ENCODE data around the gene FOXC1.

DNA sequence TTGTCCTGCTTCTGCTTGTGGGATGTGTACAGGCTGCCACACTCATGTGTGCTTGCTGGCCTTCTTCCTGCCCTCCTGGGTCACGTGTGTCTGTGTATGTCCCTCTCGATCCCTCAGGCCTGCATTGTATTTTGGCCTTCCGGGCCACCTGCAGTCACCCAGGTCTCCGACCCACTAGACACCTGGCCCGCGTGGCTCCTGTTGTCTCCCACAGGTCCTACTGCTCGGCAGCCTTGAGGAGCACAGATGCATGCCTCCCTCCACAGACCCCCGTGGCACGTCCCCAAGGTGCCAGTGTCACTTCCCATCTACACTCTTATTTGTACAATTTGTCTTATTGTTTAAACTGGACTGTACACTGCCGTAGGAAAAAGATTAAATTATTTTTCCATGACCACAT, 43.1 kb downstream of the FOXC1 start:
- TF ChIP-seq ZBTB7A (CRISPR knock-in tag; IDR thresholded peaks at IDR 0.05) (no peak), CCAR2 (optimal IDR thresholded peaks at IDR 0.05; ENCODE audit: low read depth, low read length) (no peak), TCF7L2 (IDR thresholded peaks at IDR 0.05; ENCODE audit: low read depth, low read length) (no peak), SP140L (CRISPR knock-in tag; IDR thresholded peaks at IDR 0.05; ENCODE audit: borderline replicate concordance) (no peak), POLR2A (IDR thresholded peaks at IDR 0.05; ENCODE audit: insufficient read depth in 1 of 2, low read depth in 2 of 2, low read length in 2 of 2) (no peak), TMF1 (CRISPR knock-in tag; IDR thresholded peaks at IDR 0.05; ENCODE audit: low read depth) (no peak), SP1 (IDR thresholded peaks at IDR 0.05) (no peak), SP1 (CRISPR knock-in tag; IDR thresholded peaks at IDR 0.05) (no peak)

Measured in HepG2 (cell line).